HepG2 (cell line): Measurements from ENCODE around the gene KNL1. TPM values are rescaled to one million over a fixed set of nuclear protein-coding genes. Genes with fewer than 3 reads are reported as not detected.

Experiments used
- ATAC-seq: fragments of 200-7000 bp; cut with Tn5 transposase; 3 replicates; pipeline ENCODE4 v1.9.1; 2020; ENCODE audit warnings: mild to moderate bottlenecking, moderate library complexity
- BruUV-seq: library from RNA; stranded (reverse); fragments of 400-500 nt; replicated peaks from 2 replicates; lab custom pipeline; 2021; lab: Mats Ljungman, UMichigan
- CTCF ChIA-PET: fragments of 300-600 bp; formaldehyde crosslinking; extraction: SDS; loops from one replicate; lab custom pipeline; 2021; ENCODE audit warnings: low total read pairs, inconsistent platforms, low intra/inter-chr PET ratio; lab: Yijun Ruan, JAX
- POLR2A ChIA-PET: fragments of 350-600 bp; sonication (Branson Sonifier 250); formaldehyde crosslinking; loops from one replicate; lab custom pipeline; 2020; ENCODE audit warnings: antibody characterized with exemption, inconsistent platforms; lab: Yijun Ruan, JAX
- DNase-seq: peaks from one replicate; pipeline ENCODE4 v3.0.0-alpha.2; 2015; ENCODE audit warnings: low spot score
- FAIRE-seq: peaks from 3 replicates; lab custom pipeline; 2011; peaks lifted over from hg19 to GRCh38; lab: Jason Lieb, UNC
- H2AFZ ChIP-seq: one replicate; pipeline ENCODE4 v1.6.1; 2011; ENCODE audit warnings: low read length, inconsistent platforms
- H3K27ac ChIP-seq: fragments of 300-600 bp; 3 replicates; pipeline ENCODE4 v1.8.0; 2011; ENCODE audit warnings: mixed run types, mild to moderate bottlenecking, mixed read lengths, low read length, inconsistent platforms; ENCODE audit not compliant: insufficient read depth; ENCODE audit errors: extremely low read length
- H3K27me3 ChIP-seq, 2 experiments: fragments of 200-600 bp in 1 of 2; 2 replicates in 1 of 2; 3 replicates in 1 of 2; pipeline versions ENCODE4 v1.6.0 to v1.8.0; 2011; ENCODE audit warnings: low read length in 2 of 2, mild to moderate bottlenecking in 2 of 2, moderate library complexity in 2 of 2, inconsistent platforms in 1 of 2; ENCODE audit not compliant: insufficient read depth in 2 of 2, control insufficient read depth in 1 of 2
- H3K36me3 ChIP-seq, 2 experiments: fragments of 200-600 bp in 1 of 2; replicated peaks in 1 of 2; 2 replicates in 1 of 2; 3 replicates in 1 of 2; pipeline versions ENCODE4 v1.5.1 to v1.8.0; 2011; ENCODE audit warnings: low read length in 2 of 2, inconsistent platforms in 1 of 2; ENCODE audit not compliant: insufficient read depth in 2 of 2, control insufficient read depth in 1 of 2
- H3K4me1 ChIP-seq: 2 replicates; pipeline ENCODE4 v1.5.1; 2012; ENCODE audit warnings: low read length, inconsistent platforms; ENCODE audit not compliant: insufficient read depth
- H3K4me2 ChIP-seq: 2 replicates; pipeline ENCODE4 v1.6.0; 2011; ENCODE audit warnings: low read depth, low read length, inconsistent platforms
- H3K4me3 ChIP-seq, 3 experiments: fragments of 200-600 bp in 1 of 3; sonication (generic), shearing (Covaris generic) in 1 of 3; replicated peaks in 1 of 3; 2 replicates each; pipeline ENCODE4 v1.5.1; 2011 to 2016; ENCODE audit warnings: low read length in 3 of 3, inconsistent platforms in 2 of 3, low read depth in 2 of 3, mild to moderate bottlenecking in 2 of 3, control low read depth in 1 of 3, mixed read lengths in 1 of 3; ENCODE audit not compliant: insufficient read depth in 1 of 3
- H3K79me2 ChIP-seq: one replicate; pipeline ENCODE4 v1.6.1; 2011; ENCODE audit warnings: low read length, inconsistent platforms; ENCODE audit not compliant: insufficient read depth
- H3K9ac ChIP-seq: 2 replicates; pipeline ENCODE4 v1.6.0; 2011; ENCODE audit warnings: mild to moderate bottlenecking, low read depth, low read length, inconsistent platforms; ENCODE audit not compliant: insufficient read depth
- H3K9me3 ChIP-seq: 2 replicates; pipeline ENCODE4 v1.5.1; 2012; ENCODE audit warnings: mild to moderate bottlenecking, low read length
- H4K20me1 ChIP-seq: 2 replicates; pipeline ENCODE4 v1.6.0; 2011; ENCODE audit warnings: inconsistent platforms, mild to moderate bottlenecking, low read length, moderate library complexity; ENCODE audit not compliant: insufficient read depth
- ARNT ChIP-seq: fragments of 450-650 bp; IDR thresholded peaks from 2 replicates; pipeline ENCODE4 v1.6.1; 2017
- MIER3 ChIP-seq: IDR thresholded peaks from 2 replicates; pipeline ENCODE4 v1.6.1; 2016; ENCODE audit warnings: missing compliant biosample characterization, borderline replicate concordance
- PRDM15 ChIP-seq: sonication (generic); formaldehyde crosslinking; IDR thresholded peaks from 2 replicates; pipeline ENCODE4 v1.4.0; 2020; ENCODE audit warnings: missing genetic modification reagents
- PRMT3 ChIP-seq: sonication (generic); formaldehyde crosslinking; IDR thresholded peaks from 2 replicates; pipeline ENCODE4 v1.8.1; 2022; ENCODE audit warnings: low read depth, mild to moderate bottlenecking, moderate library complexity, missing genetic modification reagents, borderline replicate concordance
- ZKSCAN1 ChIP-seq: fragments of 150-350 bp; IDR thresholded peaks from 2 replicates; pipeline ENCODE4 v1.6.1; 2014; ENCODE audit warnings: low read length
- ZNF205 ChIP-seq: IDR thresholded peaks from 2 replicates; pipeline ENCODE4 v1.6.1; 2018; ENCODE audit warnings: missing biosample characterization, missing genetic modification reagents
- WGBS: methylation state at CpG from one replicate; pipeline ENCODE4 v1.1.6; 2017; ENCODE audit warnings: low lambda C conversion rate; 5-methylcytosine and 5-hydroxymethylcytosine counted together
- in situ Hi-C: cut with HindIII; loops from 2 replicates; pipeline ENCODE4 v1.10.0; 2017; ENCODE audit warnings: low pct_unique_long_range_greater_than_20kb; ENCODE audit not compliant: extremely low pct_ligation_motif_present
- intact Hi-C: fragments of 100-400 bp; cut with micrococcal nuclease; formaldehyde crosslinking; loops from one replicate; pipeline ENCODE4 v1.10.0; 2022; ENCODE audit not compliant: unreplicated experiment
- polyA plus RNA-seq, 8 experiments: library from polyadenylated mRNA; depleted of rRNA in 3 of 8; stranded (reverse) in 7 of 8; unstranded in 1 of 8; fragments of >200 nt; fragmentation: Illumina TruSeq in 4 of 8; extraction: Trizol in 4 of 8; gene quantifications; 2 replicates each; pipeline versions ENCODE4 v1.2.1 to v1.2.3, GENCODE V29; 2011 to 2016; ENCODE audit warnings: low read depth in 4 of 8, missing spikeins in 1 of 8, mixed read lengths in 1 of 8; ENCODE audit not compliant: insufficient read depth in 1 of 8
- total RNA-seq, 5 experiments: library from RNA; depleted of rRNA; stranded (reverse); fragments of >200 nt; fragmentation: Illumina TruSeq; extraction: Trizol; gene quantifications; 2 replicates each; pipeline ENCODE4 v1.2.3, GENCODE V29; 2016; ENCODE audit warnings: low read depth in 1 of 5

The KNL1 gene
- total and polyA plus RNA-seq, 2 of the 13 experiments (the other 11 are each of a cell fraction or from before 2014, with no cell fraction given) = 8.0 to 21.4 TPM

GRCh38 chr15:40590667-40591050 lies 3.4 kb upstream of the KNL1 start:
- TF ChIP-seq ZKSCAN1 (no peak), MIER3 (CRISPR knock-in tag) (no peak), ZNF205 (no peak), ARNT (no peak), PRMT3 (CRISPR knock-in tag) (no peak), PRDM15 (peak; percentile 39; the same call in 1 of the 2 replicates)
- H3K27me3 ChIP-seq = no peaks in the 10 kb centered on the region; a peak in 1 of 5 replicates
- no peaks in the 10 kb centered on the region for H3K9me3 ChIP-seq
- peak overlapping the region; percentile 93 for H3K4me2 ChIP-seq
- peak overlapping the region; percentile 60 to 77 (median 70) for H3K4me3 ChIP-seq
- peak overlapping the region; percentile 69 for H2AFZ ChIP-seq
- in situ Hi-C loops = no loop called here
- POLR2A ChIA-PET = interaction anchor here (1.2 to 2.0 kb wide), 2 partner anchors 22 to 26 kb away, joined by 6 to 7 read pairs; partner anchors contain the start of genes CCDC32 and RPUSD2
- H4K20me1 ChIP-seq = no peaks in the 10 kb centered on the region
- DNase-seq (no peak), ATAC-seq (no peak), FAIRE-seq (no peak)
- CTCF ChIA-PET = no interaction called here
- no peak overlapping the region for H3K27ac ChIP-seq
- WGBS = 15% methylated on average over 12 of the region's 12 CpGs
- H3K9ac ChIP-seq = peak overlapping the region; percentile 24; the same call in 1 of the 2 replicates
- peaks cover 11% of the 10 kb centered on the region for H3K79me2 ChIP-seq
- peaks cover 24% of the 10 kb centered on the region for H3K4me1 ChIP-seq
- intact Hi-C loops = loop anchor here (10.0 kb wide), 2 partner anchors 104 to 164 kb away; partner anchors contain the start of genes RAD51 and RMDN3
- H3K36me3 ChIP-seq = no peaks in the 10 kb centered on the region
- no TSS peak for BruUV-seq
